ENCODE data around the gene IFNA13.
A peak's percentile ranks its signal among the peaks of the same experiment; 100 is the strongest.
"Not testable (repeated sequence)": the region's sequence is repeated elsewhere in the genome, so short reads cannot be mapped to it uniquely, and the experiment has no call there.

The IFNA13 gene

DNA sequence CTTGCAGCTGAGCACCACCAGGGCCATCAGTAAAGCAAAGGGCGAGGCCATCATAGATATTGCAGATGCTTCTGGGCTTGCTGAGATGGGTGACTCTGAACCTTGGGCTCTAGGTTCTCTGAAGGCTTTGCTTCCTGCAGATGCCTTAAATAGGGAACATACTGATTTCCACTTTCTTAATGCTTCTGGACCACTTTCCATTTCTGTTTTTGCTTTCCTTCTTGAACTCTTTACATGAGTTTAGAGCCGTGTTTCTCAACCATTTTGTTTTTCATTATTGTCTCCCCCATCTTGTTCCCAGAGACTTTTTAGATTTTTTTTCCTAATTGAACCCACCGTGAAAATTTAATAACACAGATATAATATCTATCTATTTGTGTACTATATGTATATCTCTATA, at the start of gene IFNA13:
TSS of gene IFNA13 (minus strand) at position 101 of the 400 bp plus-strand sequence. CDS start at position 54, 47 bp downstream.
- no peak for DNase-seq

DNA sequence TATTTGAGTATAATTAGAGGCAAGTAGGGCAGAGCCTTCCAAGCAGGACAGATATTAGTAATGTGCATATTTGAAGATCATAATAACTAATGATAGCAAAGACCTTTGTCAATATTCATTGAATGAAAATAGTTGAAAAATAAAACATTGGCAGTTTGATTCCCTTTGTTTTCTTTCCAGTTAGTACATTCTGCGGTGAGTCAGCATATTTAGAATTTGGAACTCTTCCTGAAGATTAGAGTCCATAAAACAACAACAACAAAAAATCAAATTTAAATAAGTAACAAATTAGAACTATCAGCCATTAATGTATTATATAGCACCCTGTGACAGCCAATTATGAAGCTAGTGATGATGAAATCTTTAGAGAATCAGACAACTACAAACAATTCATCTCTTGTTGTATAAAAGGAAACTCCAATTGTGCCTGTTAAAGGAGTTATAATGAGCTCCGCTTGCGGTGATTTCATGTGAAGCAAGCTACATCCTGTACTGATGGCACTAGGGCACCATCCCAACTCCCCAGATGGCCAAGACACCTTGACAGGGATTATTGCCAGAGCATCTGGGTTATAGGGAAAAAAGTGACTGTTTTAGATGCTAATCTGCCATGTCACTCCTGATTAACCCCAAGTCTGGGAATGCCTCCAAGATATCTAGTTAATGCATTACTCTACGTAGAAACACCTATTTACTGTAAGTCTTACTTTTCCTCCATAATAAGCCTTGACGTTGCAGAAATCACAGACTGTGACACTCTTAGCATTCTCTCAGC, 47.8 kb upstream of the IFNA13 start:
- DNase-seq, result no peak

DNA sequence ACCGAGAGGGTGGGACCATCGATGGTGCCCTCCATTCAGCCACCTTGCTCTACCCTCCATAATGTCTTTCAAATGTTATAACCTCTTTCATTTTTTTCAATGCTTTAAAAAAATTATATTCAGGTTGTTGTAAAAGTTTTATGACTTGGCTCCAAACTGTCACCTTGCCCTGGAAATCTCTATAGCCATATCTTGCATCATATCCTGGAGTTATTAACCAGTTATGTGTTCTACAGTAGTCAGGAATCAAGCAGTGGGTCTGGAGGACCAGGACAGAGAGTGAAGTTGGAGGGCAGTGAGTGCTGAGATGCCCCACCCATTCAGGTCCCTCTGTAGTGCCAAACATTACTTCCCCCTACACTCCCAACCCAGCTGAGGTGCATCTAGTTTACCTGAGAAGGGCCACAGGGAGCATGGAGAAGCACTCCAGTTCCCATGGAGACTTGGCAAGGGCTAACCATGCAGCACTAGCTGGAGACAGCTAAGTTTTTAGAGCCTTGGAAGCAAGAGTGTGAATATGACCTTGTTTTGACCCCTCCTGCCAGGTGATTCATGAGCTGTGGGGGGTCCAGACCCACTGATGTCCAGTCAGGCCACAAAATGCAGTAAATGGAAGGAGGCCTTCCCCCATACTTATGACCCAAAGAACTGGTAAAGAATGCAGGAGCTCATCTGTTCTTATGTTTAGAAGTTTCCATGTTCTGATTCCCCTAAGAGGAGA, 46.5 kb upstream of the IFNA13 start:
- DNase-seq, result no peak

DNA sequence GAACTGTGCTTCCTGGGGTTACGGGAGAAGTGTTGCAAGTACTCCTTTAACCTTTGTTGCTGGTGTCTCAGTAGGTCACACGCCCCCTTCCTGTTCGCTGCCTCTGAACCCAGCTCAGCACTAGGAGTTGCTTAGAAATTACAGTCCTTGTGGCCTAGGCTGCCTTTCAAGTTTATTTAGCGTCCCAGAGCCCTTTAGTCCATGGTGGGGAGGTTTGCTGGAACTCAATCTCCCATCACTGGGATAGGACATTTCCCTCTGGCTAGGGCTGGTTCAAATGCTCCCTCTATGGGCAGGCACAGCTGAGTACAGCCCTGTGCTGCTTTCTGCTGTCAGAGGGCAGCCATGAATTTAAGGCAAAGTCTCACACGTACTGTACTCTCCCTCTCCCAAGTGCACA, 45.8 kb upstream of the IFNA13 start:
- DNase-seq, result no peak

DNA sequence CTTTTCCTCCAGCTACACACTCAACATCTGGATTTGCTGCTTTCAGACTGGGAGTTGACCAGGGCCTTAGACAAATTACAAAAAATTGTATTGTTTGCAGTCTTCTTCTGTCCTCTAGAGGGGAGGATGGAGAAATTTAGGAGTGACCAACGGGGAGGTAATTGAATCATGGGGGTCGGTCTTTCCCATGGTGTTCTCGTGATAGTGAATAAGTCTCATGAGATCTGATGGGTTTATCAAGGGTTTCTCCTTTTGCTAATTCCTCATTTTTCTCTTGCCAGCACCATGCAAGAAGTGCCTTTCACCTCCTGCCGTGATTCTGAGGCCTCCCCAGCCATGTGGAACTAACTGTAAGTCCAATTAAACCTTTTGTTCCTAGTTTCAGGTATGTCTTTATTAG, 45.3 kb upstream of the IFNA13 start:
- no peak for DNase-seq

DNA sequence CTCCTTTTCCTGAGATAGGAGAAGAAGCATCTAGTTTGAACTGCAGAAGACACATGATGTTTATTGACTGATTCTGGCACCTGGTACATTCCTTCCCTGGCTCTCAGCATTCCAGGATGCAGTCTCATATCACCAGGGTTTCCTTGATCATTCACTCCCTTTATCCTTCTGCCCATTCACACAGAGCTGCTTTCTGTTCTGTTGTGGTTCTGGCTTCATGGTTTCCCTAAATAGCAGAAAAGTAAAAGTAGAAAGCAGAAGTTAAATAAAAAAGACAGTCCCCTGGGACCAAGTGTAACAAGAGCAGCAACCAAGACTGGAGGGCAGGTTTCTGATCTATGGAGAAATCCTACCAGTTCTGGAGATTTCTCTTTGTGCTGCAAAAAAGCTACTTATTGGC, 44.2 kb upstream of the IFNA13 start:
- DNase-seq, result no peak

DNA sequence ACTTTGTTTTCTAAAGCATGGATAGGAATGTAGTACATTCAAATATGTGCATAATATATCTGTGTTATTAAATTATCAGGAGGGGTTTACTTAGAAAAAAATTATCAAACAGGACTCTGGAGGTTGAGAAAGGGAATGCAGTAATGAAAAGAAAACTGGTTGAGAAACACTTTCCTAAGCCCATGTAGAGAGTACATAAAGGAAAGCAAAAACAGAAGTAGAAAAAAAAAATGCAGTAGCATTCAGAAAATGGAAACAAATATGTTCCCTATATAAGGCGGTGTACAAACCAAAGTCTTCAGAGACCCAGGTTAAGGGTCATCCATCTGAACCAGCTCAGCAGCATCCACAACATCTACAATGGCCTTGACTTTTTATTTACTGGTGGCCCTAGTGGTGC, 41.0 kb upstream of the IFNA13 start, which contains the start of gene IFNA8:
TSS of gene IFNA8 (plus strand) at position 301 of the 400 bp plus-strand sequence. CDS start at position 361, 60 bp downstream.
- DNase-seq, result no peak

DNA sequence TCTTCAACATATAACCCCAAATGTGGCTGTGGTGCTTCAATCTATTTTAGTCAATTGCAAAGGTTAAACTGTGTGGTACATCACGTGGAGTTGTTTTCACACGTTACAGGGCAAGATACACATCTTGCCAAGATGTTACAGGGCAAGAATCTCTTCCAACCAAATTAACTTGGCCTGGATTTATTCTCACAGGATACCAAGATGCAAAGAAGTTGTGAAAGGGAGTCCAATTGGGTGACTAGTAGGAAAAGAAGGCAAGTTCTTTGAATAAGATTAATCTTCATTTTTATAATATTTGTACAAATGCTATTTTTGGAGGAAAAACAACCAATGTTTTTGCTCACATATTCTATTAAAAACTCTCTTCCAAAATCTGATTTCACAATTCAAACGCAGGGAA, 36.3 kb upstream of the IFNA13 start:
- DNase-seq, result no peak

DNA sequence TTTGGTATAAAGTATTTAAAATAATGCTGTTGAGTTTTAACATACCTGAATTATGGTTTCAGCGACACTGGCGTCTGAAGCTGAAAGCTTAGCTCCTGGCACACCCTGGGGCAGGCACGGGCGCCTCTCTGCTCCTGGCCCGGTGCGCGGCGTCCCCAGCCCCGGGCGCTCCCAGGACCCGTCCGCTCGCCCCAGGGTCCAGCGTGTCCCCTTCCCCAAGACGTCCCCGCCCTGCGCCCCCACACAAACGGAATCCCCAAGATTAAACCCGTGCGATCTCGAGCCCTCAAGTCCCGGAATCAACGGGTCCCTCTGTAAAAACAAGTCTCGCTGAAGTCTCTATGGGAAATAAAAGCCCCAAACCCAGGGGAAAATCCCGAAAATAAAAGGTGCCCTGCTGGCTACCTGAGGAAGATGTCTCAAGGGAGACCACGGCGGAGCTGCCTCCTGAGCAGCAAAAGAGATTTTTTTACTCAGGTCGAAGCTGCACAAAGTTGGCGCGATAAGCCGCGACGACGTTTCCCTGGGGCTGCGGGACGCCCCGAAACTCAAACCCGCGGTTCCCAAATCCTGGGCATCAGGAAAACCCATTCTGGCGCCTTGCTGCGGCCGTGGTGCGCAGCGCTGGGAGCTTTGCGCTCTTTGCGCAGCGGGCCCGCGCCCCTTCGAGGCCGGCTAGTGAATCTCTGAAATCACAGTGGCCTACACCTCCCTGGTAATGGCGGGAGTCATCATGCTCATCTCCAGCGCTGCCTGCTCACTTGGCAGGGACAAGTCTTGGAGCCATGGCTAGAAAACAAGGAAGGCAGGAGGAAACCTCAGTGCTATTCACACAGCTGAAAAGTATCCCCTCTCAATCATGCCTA, 34.8 kb upstream of the IFNA13 start:
- no peak for DNase-seq

DNA sequence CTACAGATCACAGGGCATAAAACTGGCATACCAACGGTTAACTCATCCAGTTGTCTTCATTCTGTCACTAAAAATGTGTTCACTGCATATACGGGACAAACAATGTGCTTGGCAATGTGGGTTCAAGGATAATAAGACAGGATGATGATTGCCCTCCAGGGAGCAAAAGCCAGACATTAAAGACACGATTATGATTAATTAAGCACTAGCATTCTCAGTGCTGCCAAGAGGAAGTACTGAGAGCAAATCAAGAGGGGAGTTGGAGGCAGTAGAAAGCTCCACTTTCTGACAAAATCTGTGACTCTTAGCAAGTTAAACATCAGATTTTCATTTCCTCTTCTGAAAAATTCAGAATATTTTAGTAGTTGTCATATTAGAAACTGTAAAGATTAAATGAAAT, 32.1 kb upstream of the IFNA13 start:
- DNase-seq, result no peak

DNA sequence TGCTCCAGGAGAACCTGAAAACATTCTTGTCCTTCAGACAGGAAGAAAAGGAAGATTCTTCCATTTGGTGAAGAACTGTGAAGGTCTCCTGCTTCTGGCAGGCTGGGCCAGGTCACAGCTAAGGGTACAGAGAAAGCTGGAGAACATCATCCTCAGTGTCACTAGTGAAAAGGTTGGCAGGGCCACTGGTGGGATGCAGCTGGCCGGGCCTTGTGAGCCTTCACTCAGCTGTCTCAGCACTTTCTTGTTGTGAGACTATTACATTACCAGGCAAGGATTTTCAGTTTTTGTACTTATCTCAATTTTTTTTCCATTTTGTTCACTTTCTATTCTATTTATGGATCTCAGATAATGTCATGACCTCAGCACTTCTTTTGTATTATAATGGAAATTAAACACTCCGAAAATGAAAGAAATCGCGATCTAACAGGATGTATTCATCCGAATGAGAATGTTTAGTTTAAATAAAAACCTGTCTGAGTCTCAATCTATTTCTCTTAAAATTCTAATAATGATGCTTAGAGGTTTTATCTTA, 31.2 kb upstream of the IFNA13 start:
- no peak for DNase-seq

DNA sequence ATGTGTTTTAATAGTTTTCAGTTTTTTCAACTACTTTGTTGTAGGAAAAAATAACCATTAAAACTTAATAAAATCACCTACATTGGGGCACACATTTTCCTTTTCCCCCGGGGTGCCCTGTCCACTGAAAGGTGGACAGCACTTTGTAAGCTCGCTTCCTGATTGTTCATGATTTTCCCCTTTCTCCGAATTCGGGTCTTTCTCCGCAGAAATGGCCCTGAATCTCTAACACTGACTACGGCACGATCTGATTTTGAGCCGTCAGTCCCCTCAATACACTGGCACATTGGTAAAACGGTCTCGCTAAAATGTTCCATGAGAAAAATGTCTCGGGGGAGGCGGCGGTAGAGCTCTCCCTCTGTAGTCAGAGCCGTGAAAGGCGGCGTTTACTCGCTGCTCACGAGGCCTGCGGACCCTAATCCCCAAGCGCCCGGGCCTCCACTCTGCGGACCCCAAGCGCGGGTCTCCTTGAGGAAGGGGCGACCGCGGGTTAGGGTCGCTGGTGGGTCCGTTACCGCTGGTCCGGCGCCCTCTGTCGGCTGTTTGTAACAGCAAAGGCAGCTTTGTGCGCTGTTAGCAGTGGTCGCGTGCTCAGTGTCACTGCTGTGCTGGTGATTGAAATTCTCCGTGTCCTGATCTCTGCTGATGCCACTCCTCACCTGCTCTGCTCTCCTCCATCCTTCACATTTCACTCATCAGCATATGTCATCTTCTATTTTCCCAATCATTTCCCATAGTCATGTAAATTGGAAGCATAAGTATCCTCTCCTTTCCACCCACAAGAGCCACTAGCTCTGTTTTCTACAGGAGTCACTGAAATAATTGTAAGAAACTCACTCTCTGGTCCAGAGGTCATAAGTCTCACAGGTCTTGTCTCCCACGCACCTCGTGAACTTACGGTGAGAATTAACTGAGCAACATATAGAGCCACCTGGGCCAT, 28.2 kb upstream of the IFNA13 start:
- peak; percentile 68 for DNase-seq

DNA sequence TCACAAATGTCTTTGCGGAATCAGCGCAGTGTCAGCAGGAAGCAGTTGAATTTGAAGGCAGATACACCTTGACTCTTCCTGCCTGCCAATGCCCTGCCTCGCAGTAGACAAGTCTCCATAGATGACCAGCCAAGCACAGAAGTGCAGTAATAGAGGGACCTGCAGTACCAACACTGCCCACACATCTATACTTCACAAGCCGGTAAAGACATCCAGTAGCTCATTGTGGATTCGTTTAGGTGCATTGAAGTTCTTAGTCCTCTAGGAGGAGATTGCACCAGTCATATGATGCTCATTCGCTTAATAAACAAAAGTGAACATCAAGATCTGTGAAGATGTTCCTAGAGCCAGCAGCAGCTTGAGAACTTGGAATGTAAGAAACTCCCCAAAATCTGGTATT, 24.4 kb upstream of the IFNA13 start:
- no peak for DNase-seq

DNA sequence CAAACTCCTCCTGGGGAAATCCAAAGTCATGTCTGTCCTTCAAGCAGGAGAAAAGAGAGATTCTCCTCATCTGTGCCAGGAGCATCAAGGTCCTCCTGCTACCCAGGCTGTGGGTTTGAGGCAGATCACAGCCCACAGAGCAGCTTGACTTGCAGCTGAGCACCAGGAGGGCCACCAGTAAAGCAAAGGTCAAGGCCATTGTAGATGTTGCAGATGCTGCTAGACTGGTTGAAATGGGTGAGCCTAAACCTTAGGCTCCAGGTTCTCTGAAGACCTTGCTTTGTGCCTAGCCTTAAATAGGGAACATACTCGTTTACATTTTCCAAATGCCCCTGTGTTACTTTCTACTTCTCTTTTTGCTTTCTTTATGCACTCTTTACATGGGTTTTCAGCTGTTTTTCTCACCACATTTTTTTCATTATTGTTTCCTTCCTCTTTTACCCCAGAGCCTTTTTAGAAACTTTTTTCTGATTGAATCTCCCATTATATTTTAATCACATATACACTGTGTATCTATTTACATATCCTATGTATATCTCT, 17.3 kb upstream of the IFNA13 start, which contains the start of gene IFNA2:
TSS of gene IFNA2 (minus strand) at position 268 of the 540 bp plus-strand sequence. CDS start at position 199, 69 bp downstream.
- no peak for DNase-seq

DNA sequence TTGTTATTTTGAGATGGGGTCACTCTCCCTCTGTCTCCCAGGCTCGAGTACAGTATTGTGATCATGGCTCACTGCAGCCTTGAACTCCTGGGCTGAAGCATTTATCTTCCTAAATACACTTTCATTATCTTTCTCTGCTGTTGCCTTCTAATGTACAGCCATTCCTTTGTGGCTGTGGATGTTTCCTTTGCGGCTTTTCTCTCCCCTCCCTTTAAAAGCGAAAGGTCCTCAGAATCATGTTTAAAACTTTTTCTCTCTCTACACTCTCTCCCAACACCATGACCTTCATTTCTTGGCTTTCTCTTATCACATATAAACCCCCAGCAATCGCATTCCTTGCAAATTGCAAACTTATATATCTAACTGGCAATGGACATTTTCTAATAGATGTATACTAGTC, 15.8 kb upstream of the IFNA13 start:
- no peak for DNase-seq

DNA sequence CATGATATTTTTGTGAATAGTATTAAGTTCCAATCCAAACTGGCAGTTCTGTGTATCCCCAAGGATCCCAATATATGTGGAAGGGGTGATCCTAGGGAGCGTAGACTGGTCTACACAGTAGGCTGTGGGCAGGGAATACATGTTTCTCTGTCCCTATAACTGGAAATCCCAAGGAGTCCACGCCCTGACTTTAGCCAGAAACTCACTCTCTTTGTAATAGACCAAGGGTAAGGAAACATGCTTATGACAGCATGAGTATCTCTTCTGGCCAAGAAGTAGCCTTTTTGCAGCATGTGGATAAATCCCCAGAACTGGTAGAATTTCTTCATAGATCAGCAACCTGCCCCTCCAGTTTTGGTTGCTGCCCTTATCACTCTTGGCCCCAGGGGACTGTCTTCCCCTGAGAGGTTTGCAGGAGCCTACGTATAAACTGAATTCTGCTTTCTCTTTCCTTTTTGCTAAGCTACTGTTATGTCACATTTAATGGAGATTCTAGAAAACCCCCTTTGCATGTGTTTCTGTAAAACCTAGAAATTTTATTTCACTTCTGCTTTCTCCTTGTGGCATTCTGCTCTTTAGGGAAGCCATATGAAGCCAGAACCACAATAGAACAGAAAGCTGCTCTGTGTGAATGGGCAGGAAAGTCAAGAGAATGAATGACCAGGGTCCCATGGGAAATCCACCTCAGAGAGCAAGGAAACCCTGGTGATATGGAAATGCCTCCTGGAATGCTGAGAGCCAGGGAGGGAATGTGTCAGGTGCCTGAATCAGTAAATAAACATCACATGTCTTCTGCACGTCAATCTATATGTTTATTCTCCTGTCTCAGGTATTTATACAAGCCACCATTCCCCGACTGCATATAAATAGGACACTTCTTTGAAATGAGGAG, 13.8 kb upstream of the IFNA13 start:
- DNase-seq, result no peak

DNA sequence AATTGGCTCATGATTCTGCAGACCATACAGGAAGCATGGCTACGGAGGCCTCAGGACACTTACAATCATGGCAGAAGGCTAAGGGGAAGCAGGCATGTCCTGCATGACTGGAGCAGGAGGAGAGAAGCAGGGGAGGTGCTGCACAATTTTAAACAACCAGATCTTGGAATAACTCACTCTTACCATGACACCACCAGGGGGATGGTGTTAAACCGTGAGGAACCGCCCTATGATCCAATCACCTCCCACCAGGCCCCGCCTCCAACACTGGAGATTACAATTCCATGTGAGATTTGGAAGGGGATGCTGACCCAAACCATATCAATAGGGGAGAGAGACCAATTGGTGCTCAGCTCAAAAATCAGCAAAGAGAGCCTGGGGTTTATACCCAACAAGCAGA, 3.6 kb upstream of the IFNA13 start:
- DNase-seq, result not testable (repeated sequence)

DNA sequence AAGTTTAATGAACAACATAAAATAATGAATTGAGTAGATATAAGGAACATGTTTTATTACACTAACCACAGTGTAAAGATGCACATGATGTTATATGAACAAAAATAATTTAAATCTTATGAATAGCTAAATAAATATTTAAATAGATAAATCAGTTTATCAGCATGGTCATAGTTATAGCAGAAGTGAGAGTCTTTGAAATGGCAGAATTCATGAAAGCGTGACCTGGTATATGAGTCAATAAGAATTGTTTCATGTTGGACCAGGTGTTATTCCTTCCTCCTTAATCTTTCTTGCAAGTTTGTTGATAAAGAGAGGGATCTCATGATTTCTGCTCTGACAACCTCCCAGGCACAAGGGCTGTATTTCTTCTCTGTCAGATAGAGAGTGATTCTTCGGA, 688 bp downstream of the IFNA13 start:
- DNase-seq, result not testable (repeated sequence)

DNA sequence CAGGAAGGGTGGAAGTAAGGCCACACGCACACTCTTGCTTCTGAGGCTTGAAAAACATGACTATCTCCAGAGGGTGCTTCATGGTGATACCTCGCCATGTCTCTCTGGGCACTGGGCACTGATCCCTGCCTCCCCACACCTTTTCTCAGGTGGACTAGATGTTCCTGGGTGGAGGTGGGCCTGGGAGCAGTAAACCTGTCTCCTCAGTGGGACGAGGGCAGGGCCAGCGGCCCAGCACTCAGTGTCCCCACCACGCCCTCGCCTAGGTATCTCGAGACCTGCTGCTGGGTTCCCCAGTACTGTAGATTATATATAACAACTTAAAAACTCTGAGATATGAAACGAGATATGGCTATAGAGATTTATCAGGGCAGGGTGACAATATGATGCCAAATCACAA, 5.6 kb downstream of the IFNA13 start:
- no peak for DNase-seq
